Panc1 (cell line): ENCODE measurements around the gene CCDC146. TPM values are rescaled to one million over a fixed set of nuclear protein-coding genes. Genes with fewer than 3 reads are reported as not detected.

Experiments
- ATAC-seq: fragments of 200-7000 bp; cut with Tn5 transposase; 2 replicates; pipeline ENCODE4 v1.9.1; 2020; ENCODE audit warnings: mild to moderate bottlenecking, moderate library complexity
- BruUV-seq: library from RNA; stranded (reverse); fragments of 400-500 nt; replicated peaks from 2 replicates; lab custom pipeline; 2021; lab: Mats Ljungman, UMichigan
- CTCF ChIA-PET: fragments of 300-600 bp; sonication (Branson Sonifier 250); formaldehyde crosslinking; loops from one replicate; lab custom pipeline; 2022; ENCODE audit warnings: antibody characterized with exemption; lab: Charles Lee
- POLR2A ChIA-PET: fragments of 300-600 bp; sonication (Branson Sonifier 250); formaldehyde crosslinking; loops from one replicate; lab custom pipeline; 2022; ENCODE audit warnings: antibody characterized with exemption; lab: Charles Lee
- DNase-seq: peaks from one replicate; pipeline ENCODE4 v3.0.0-alpha.2; 2010; ENCODE audit warnings: low read depth, low spot score
- H3K27ac ChIP-seq: 2 replicates; pipeline ENCODE4 v1.5.1; 2011; ENCODE audit warnings: mild to moderate bottlenecking, low read length, inconsistent platforms
- H3K27me3 ChIP-seq: fragments of 200-500 bp; sonication (Bioruptor generic); 2 replicates; pipeline ENCODE4 v1.6.0; 2014; ENCODE audit warnings: low read length, inconsistent platforms; ENCODE audit not compliant: control insufficient read depth, insufficient read depth
- H3K36me3 ChIP-seq: fragments of 200-500 bp; sonication (Bioruptor generic); 2 replicates; pipeline ENCODE4 v1.5.1; 2014; ENCODE audit warnings: inconsistent platforms, mild to moderate bottlenecking, low read length, moderate library complexity; ENCODE audit not compliant: control insufficient read depth, insufficient read depth
- H3K4me1 ChIP-seq: 2 replicates; pipeline ENCODE4 v1.5.1; 2011; ENCODE audit warnings: inconsistent platforms, mild to moderate bottlenecking, low read length, moderate library complexity; ENCODE audit not compliant: control insufficient read depth, insufficient read depth
- H3K4me3 ChIP-seq, 2 experiments: 2 replicates each; pipeline ENCODE4 v1.5.1; 2011 to 2012; ENCODE audit warnings: low read depth in 2 of 2, low read length in 2 of 2, mild to moderate bottlenecking in 2 of 2, inconsistent platforms in 1 of 2, moderate library complexity in 1 of 2
- H3K9me3 ChIP-seq: fragments of 200-500 bp; sonication (Bioruptor generic); 2 replicates; pipeline ENCODE4 v1.5.1; 2014; ENCODE audit warnings: low read depth, mild to moderate bottlenecking, inconsistent platforms, low read length, moderate library complexity; ENCODE audit not compliant: control insufficient read depth, insufficient read depth
- POLR2AphosphoS5 ChIP-seq: IDR thresholded peaks from 2 replicates; pipeline ENCODE4 v1.6.1; 2012; ENCODE audit warnings: mild to moderate bottlenecking, low read depth, low read length, moderate library complexity
- REST ChIP-seq, 2 experiments: IDR thresholded peaks; 2 replicates each; pipeline ENCODE4 v1.6.1; 2011 to 2012; ENCODE audit warnings: low read depth in 2 of 2, control low read depth in 1 of 2, low read length in 1 of 2, mild to moderate bottlenecking in 1 of 2, moderate library complexity in 1 of 2; ENCODE audit not compliant: insufficient read depth in 1 of 2
- SIN3A ChIP-seq: IDR thresholded peaks from 2 replicates; pipeline ENCODE4 v1.6.1; 2012; ENCODE audit warnings: low read depth, mild to moderate bottlenecking, low read length, moderate library complexity, borderline replicate concordance; ENCODE audit not compliant: insufficient read depth
- TCF7L2 ChIP-seq: IDR thresholded peaks from 2 replicates; pipeline ENCODE4 v1.6.1; 2011; ENCODE audit warnings: mild to moderate bottlenecking, low read depth, low read length, inconsistent platforms
- in situ Hi-C: cut with HindIII; loops from 2 replicates; pipeline ENCODE4 v1.10.0; 2016; ENCODE audit warnings: low sequenced_read_pairs, low pct_unique_long_range_greater_than_20kb
- intact Hi-C: fragments of 100-400 bp; cut with micrococcal nuclease; formaldehyde crosslinking; loops from one replicate; pipeline ENCODE4 v1.10.0; 2022; ENCODE audit not compliant: unreplicated experiment
- total RNA-seq: library from RNA; stranded (reverse); gene quantifications from one replicate; pipeline ENCODE4 v1.2.1, GENCODE V29; 2021; ENCODE audit not compliant: unreplicated experiment
- TF ChIP-seq, protein P1 (sequence below): fragments of 450-650 bp; IDR thresholded peaks from 2 replicates; pipeline ENCODE4 v1.5.1; 2017; ENCODE audit warnings: mild to moderate bottlenecking

The CCDC146 gene
- total RNA-seq, 1 experiment from 2014 or later: 1.2 TPM

- POLR2A ChIA-PET: interaction anchor here (0.7 kb wide), 1 partner anchor 12 kb away, joined by 3 read pairs; no protein-coding TSS in a partner anchor
- no peaks in the 10 kb centered on the region for H3K27me3 ChIP-seq
- in situ Hi-C loops (no loop called here), intact Hi-C loops (no loop called here)
- H3K36me3 ChIP-seq: no peaks in the 10 kb centered on the region
- no peak overlapping the region for H3K4me3 ChIP-seq
- H3K9me3 ChIP-seq: no peaks in the 10 kb centered on the region
- DNase-seq (no peak), ATAC-seq (no peak)
- no TSS peak for BruUV-seq
- CTCF ChIA-PET: no interaction called here
- no peak overlapping the region for H3K27ac ChIP-seq
- no peaks in the 10 kb centered on the region for H3K4me1 ChIP-seq
- TF ChIP-seq SIN3A: no peak
- TF ChIP-seq TCF7L2: no peak
- no peak for TF ChIP-seq REST (IDR thresholded peaks at IDR 0.05; ENCODE audit: insufficient read depth in 1 of 2, low read depth in 2 of 2, low read length in 1 of 2)
- TF ChIP-seq, protein P1, sequence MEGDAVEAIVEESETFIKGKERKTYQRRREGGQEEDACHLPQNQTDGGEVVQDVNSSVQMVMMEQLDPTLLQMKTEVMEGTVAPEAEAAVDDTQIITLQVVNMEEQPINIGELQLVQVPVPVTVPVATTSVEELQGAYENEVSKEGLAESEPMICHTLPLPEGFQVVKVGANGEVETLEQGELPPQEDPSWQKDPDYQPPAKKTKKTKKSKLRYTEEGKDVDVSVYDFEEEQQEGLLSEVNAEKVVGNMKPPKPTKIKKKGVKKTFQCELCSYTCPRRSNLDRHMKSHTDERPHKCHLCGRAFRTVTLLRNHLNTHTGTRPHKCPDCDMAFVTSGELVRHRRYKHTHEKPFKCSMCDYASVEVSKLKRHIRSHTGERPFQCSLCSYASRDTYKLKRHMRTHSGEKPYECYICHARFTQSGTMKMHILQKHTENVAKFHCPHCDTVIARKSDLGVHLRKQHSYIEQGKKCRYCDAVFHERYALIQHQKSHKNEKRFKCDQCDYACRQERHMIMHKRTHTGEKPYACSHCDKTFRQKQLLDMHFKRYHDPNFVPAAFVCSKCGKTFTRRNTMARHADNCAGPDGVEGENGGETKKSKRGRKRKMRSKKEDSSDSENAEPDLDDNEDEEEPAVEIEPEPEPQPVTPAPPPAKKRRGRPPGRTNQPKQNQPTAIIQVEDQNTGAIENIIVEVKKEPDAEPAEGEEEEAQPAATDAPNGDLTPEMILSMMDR: no peak
- TF ChIP-seq POLR2AphosphoS5: no peak
Measured at GRCh38 chr7:77328669-77329068, 206.3 kb downstream of the CCDC146 start.

DNA sequence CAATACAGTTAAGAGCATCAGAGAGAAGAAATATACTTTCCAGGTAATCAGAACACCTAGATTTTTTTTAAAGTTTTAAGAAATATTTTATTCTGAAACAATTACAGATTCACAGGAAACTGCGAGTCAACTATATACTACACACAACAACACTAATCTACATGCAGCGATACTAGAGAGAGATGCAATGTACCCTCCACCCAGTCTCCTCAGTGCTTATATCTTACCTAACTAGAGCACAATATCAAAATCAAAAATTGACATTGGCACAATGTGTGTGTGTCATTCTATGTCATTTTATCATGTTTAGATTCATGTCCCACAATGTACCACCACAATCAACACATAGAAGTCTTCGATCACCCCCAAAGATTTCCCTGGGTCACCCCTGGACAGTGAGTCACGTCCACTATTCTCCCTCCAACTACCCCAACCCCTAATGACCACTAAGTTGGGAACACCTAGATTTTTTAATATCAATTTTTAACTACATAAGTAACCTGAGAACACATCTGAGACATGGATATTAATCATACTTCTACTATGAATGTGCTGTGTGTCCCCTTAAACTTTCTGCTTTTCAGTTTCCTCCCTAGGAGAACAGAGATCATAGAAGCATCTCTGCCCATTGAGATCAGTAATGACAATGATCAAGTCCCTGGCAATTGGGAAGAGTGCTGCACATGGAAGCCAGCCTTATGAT lies 207.2 kb downstream of the CCDC146 start:
- intact Hi-C loops: loop anchor here (5.0 kb wide), 2 partner anchors 77 to 202 kb away; no protein-coding TSS in a partner anchor
- Histone ChIP-seq H3K4me3 (no peak overlapping the region), H3K27me3 (no peaks in the 10 kb centered on the region), H3K27ac (no peak overlapping the region), H3K36me3 (no peaks in the 10 kb centered on the region), H3K9me3 (no peaks in the 10 kb centered on the region), H3K4me1 (no peaks in the 10 kb centered on the region)
- no peak for DNase-seq
- no TSS peak for BruUV-seq
- in situ Hi-C loops: no loop called here
- ChIA-PET POLR2A (no interaction called here), CTCF (no interaction called here)
- TF ChIP-seq POLR2AphosphoS5 (no peak), REST (IDR thresholded peaks at IDR 0.05; ENCODE audit: insufficient read depth in 1 of 2, low read depth in 2 of 2, low read length in 1 of 2) (no peak), TCF7L2 (no peak), SIN3A (no peak)
- TF ChIP-seq, protein P1: no peak
- no peak for ATAC-seq
